Measurements from ENCODE around the gene CDH23.

DNA sequence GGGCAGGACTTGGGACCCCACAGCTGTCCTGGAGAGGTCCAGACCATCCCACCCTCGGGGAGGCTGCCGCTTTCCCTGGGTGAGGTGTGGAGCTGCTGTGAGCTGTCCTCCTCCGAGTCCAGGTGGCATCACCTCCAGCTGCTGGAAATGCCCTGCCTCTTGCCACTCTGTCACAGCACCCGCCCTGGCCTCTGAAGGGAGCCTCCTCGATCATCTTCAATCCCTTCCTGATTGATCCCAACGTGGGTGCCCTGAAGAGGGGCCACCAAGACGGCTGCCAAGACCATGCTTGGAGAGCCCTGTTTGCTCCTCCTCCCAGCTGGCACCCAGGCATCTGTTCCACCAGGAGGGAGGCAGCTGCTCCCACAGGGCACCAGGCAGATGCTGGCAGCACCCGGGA is 318.3 kb downstream of the CDH23 start:
- TF ChIP-seq, protein P1, sequence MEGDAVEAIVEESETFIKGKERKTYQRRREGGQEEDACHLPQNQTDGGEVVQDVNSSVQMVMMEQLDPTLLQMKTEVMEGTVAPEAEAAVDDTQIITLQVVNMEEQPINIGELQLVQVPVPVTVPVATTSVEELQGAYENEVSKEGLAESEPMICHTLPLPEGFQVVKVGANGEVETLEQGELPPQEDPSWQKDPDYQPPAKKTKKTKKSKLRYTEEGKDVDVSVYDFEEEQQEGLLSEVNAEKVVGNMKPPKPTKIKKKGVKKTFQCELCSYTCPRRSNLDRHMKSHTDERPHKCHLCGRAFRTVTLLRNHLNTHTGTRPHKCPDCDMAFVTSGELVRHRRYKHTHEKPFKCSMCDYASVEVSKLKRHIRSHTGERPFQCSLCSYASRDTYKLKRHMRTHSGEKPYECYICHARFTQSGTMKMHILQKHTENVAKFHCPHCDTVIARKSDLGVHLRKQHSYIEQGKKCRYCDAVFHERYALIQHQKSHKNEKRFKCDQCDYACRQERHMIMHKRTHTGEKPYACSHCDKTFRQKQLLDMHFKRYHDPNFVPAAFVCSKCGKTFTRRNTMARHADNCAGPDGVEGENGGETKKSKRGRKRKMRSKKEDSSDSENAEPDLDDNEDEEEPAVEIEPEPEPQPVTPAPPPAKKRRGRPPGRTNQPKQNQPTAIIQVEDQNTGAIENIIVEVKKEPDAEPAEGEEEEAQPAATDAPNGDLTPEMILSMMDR (conservative IDR thresholded peaks at IDR 0.05; ENCODE audit: low read length): no peak
- TF ChIP-seq EZH2phosphoT487 (IDR thresholded peaks at IDR 0.05; ENCODE audit: borderline replicate concordance): no peak

Measured in Loucy (cell line).